NCI-H1092 treated with DMSO at 0.1 percent for 48 hours (cell line): Measurements from ENCODE around the gene EFCAB6.
"Not testable (repeated sequence)": the region's sequence is repeated elsewhere in the genome, so short reads cannot be mapped to it uniquely, and the experiment has no call there.

Experiments
- DNase-seq: peaks from one replicate; lab custom pipeline; 2025; lab: John Stamatoyannopoulos, UW

The EFCAB6 gene

GRCh38 chr22:43706151-43706550, 106.0 kb downstream of the EFCAB6 start:
- no peak for DNase-seq

GRCh38 chr22:43704051-43704450, 108.1 kb downstream of the EFCAB6 start:
- no peak for DNase-seq

GRCh38 chr22:43698403-43698802, 113.7 kb downstream of the EFCAB6 start:
- no peak for DNase-seq

- no peak for DNase-seq
Measured at GRCh38 chr22:43697894-43698293, 114.2 kb downstream of the EFCAB6 start.

- DNase-seq: no peak
Measured at GRCh38 chr22:43693249-43693648, 118.9 kb downstream of the EFCAB6 start.

GRCh38 chr22:43689356-43689755, 122.7 kb downstream of the EFCAB6 start:
- peak; percentile 3 for DNase-seq

- DNase-seq: no peak
Measured at GRCh38 chr22:43682851-43683250, 129.3 kb downstream of the EFCAB6 start.

GRCh38 chr22:43681731-43682360, 130.3 kb downstream of the EFCAB6 start:
- DNase-seq: no peak

- DNase-seq: no peak
Measured at GRCh38 chr22:43670513-43670912, 141.6 kb downstream of the EFCAB6 start.

- no peak for DNase-seq
Measured at GRCh38 chr22:43669190-43669589, 142.9 kb downstream of the EFCAB6 start.

GRCh38 chr22:43667656-43668055, 144.4 kb downstream of the EFCAB6 start:
- DNase-seq: no peak

- DNase-seq: no peak
Measured at GRCh38 chr22:43666457-43666856, 145.6 kb downstream of the EFCAB6 start.

GRCh38 chr22:43658823-43659222, 153.3 kb downstream of the EFCAB6 start:
- no peak for DNase-seq

- DNase-seq: not testable (repeated sequence)
Measured at GRCh38 chr22:43656581-43656980, 155.5 kb downstream of the EFCAB6 start.

GRCh38 chr22:43654271-43654670, 157.8 kb downstream of the EFCAB6 start:
- no peak for DNase-seq

GRCh38 chr22:43652845-43653244, 159.3 kb downstream of the EFCAB6 start:
- no peak for DNase-seq

GRCh38 chr22:43643387-43643786, 168.7 kb downstream of the EFCAB6 start:
- peak; percentile 0 for DNase-seq

- DNase-seq: no peak
Measured at GRCh38 chr22:43642319-43643206, 169.5 kb downstream of the EFCAB6 start.

- DNase-seq: no peak
Measured at GRCh38 chr22:43639228-43639948, 172.7 kb downstream of the EFCAB6 start.

- no peak for DNase-seq
Measured at GRCh38 chr22:43637275-43638260, 174.5 kb downstream of the EFCAB6 start.

GRCh38 chr22:43636086-43636485, 176.0 kb downstream of the EFCAB6 start:
- DNase-seq: no peak
